ENCODE results near the gene OR2M2. TPM values are rescaled to one million over a fixed set of nuclear protein-coding genes. Genes with fewer than 3 reads are reported as not detected.

The OR2M2 gene, protein sequence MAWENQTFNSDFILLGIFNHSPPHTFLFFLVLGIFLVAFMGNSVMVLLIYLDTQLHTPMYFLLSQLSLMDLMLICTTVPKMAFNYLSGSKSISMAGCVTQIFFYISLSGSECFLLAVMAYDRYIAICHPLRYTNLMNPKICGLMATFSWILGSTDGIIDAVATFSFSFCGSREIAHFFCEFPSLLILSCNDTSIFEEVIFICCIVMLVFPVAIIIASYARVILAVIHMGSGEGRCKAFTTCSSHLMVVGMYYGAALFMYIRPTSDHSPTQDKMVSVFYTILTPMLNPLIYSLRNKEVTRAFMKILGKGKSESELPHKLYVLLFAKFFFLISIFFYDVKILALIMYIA
- total RNA-seq (2022) (not detected in 2 replicates), Bru-seq, nascent RNA (not detected), BruChase-seq, experiment 1, labeled RNA remaining after a 6-hour chase (not detected), BruChase-seq, experiment 2, labeled RNA remaining after a 2-hour chase (not detected)
- long read RNA-seq, result 0 reads

GRCh38 chr1:248174521-248174920 lies at the start of gene OR2M2:
OR2M2 (plus strand) TSS chr1:248174821; CDS start chr1:248179986, 5,165 bp downstream.
- DNase-seq (ENCODE audit: unreplicated experiment), result no peak
- Mint-ChIP-seq H3K36me3 (ENCODE audit: insufficient read depth, unreplicated experiment) (no peaks in the 10 kb centered on the region), H3K27me3 (ENCODE audit: insufficient read depth, unreplicated experiment) (no peaks in the 10 kb centered on the region), H3K4me1 (ENCODE audit: insufficient read depth, unreplicated experiment) (no peaks in the 10 kb centered on the region), H3K27ac (ENCODE audit: low read depth, unreplicated experiment) (no peak within 1 kb of the TSS), H3K4me3 (ENCODE audit: unreplicated experiment) (no peak within 1 kb of the TSS), H3K9me3 (ENCODE audit: unreplicated experiment) (no peaks in the 10 kb centered on the region)
- CTCF ChIA-PET, result no interaction called here
- TF ChIP-seq, protein P1, sequence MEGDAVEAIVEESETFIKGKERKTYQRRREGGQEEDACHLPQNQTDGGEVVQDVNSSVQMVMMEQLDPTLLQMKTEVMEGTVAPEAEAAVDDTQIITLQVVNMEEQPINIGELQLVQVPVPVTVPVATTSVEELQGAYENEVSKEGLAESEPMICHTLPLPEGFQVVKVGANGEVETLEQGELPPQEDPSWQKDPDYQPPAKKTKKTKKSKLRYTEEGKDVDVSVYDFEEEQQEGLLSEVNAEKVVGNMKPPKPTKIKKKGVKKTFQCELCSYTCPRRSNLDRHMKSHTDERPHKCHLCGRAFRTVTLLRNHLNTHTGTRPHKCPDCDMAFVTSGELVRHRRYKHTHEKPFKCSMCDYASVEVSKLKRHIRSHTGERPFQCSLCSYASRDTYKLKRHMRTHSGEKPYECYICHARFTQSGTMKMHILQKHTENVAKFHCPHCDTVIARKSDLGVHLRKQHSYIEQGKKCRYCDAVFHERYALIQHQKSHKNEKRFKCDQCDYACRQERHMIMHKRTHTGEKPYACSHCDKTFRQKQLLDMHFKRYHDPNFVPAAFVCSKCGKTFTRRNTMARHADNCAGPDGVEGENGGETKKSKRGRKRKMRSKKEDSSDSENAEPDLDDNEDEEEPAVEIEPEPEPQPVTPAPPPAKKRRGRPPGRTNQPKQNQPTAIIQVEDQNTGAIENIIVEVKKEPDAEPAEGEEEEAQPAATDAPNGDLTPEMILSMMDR (IDR thresholded peaks at IDR 0.05; ENCODE audit: unreplicated experiment), result no peak
- BruUV-seq (replicated peaks), result no TSS peak
- intact Hi-C loops (cut with micrococcal nuclease), result no loop called here
- POLR2A ChIA-PET, result no interaction called here

- POLR2A ChIA-PET, result no interaction called here
- CTCF ChIA-PET, result interaction anchor here (0.6 to 1.2 kb wide), 4 partner anchors 12 to 571 kb away, joined by 3 to 4 read pairs (median 3); no protein-coding TSS in a partner anchor
- no peak overlapping the region for H3K4me3 Mint-ChIP-seq (ENCODE audit: unreplicated experiment)
- DNase-seq (ENCODE audit: unreplicated experiment), result no peak
- no TSS peak for BruUV-seq (replicated peaks)
- TF ChIP-seq, protein P1 (IDR thresholded peaks at IDR 0.05; ENCODE audit: unreplicated experiment), result no peak
- intact Hi-C loops (cut with micrococcal nuclease), result no loop called here
- no peaks in the 10 kb centered on the region for H3K36me3 Mint-ChIP-seq (ENCODE audit: insufficient read depth, unreplicated experiment)
- no peaks in the 10 kb centered on the region for H3K27me3 Mint-ChIP-seq (ENCODE audit: insufficient read depth, unreplicated experiment)
- H3K4me1 Mint-ChIP-seq (ENCODE audit: insufficient read depth, unreplicated experiment), result no peaks in the 10 kb centered on the region
- no peak overlapping the region for H3K27ac Mint-ChIP-seq (ENCODE audit: low read depth, unreplicated experiment)
- peaks cover 41% of the 10 kb centered on the region for H3K9me3 Mint-ChIP-seq (ENCODE audit: unreplicated experiment)
These were observed 47.0 kb upstream of the OR2M2 start for GRCh38 chr1:248127653-248128052.

DNA sequence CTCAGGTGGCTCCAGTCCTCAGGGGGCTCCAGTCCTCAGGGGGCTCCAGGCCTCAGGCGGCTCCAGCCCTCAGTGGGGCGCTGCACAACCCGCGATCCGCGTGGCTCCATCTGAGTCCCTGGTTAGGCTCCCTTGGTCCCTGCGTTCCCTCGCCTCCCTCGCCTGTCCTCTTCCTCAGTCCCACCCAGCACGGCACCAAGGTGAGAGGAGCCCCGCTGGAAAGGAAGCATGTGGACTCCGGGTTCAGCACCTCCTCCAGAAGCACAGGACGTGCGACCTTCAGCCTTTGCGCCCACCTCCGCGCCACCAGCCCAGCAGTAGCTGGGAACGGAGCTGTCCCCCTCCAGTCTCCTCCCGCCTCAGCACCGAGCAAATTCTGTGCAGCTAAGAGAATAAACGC lies 37.8 kb upstream of the OR2M2 start:
- Mint-ChIP-seq H3K4me1 (ENCODE audit: insufficient read depth, unreplicated experiment) (peaks cover 26% of the 10 kb centered on the region), H3K9me3 (ENCODE audit: unreplicated experiment) (peaks cover 14% of the 10 kb centered on the region), H3K27me3 (ENCODE audit: insufficient read depth, unreplicated experiment) (no peaks in the 10 kb centered on the region), H3K4me3 (ENCODE audit: unreplicated experiment) (no peak overlapping the region), H3K36me3 (ENCODE audit: insufficient read depth, unreplicated experiment) (no peaks in the 10 kb centered on the region), H3K27ac (ENCODE audit: low read depth, unreplicated experiment) (no peak overlapping the region)
- ChIA-PET POLR2A (no interaction called here), CTCF (interaction anchor here (0.9 kb wide), 1 partner anchor 299 kb away, joined by 3 read pairs; no protein-coding TSS in a partner anchor)
- no peak for DNase-seq (ENCODE audit: unreplicated experiment)
- intact Hi-C loops (cut with micrococcal nuclease), result no loop called here
- BruUV-seq (replicated peaks), result no TSS peak
- TF ChIP-seq, protein P1 (IDR thresholded peaks at IDR 0.05; ENCODE audit: unreplicated experiment), result no peak

DNA sequence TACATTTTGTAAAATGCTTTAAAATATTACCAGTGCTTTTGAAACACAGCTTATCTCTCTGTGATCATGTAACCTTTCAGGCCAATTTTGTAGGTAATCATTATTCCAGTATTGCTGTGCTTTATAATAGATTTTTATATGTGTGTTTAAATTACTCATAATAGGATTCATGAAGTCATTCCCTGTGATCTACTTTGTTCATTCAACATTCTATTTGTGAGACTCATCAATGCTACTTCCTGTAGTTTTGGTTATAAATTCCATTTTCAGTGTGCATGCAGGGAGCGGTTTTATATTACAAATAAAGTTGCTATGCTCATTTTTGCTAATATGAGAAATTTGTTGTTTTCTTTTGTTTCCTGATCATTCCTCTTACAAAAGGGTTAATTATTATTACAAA lies 33.8 kb upstream of the OR2M2 start:
- H3K9me3 Mint-ChIP-seq (ENCODE audit: unreplicated experiment), result peaks cover 9% of the 10 kb centered on the region
- no TSS peak for BruUV-seq (replicated peaks)
- H3K27ac Mint-ChIP-seq (ENCODE audit: low read depth, unreplicated experiment), result peak overlapping the region; percentile 49
- TF ChIP-seq, protein P1 (IDR thresholded peaks at IDR 0.05; ENCODE audit: unreplicated experiment), result no peak
- ChIA-PET CTCF (interaction anchor here (1.6 kb wide), 1 partner anchor 13 kb away, joined by 3 read pairs; no protein-coding TSS in a partner anchor), POLR2A (no interaction called here)
- H3K4me3 Mint-ChIP-seq (ENCODE audit: unreplicated experiment), result no peak overlapping the region
- H3K4me1 Mint-ChIP-seq (ENCODE audit: insufficient read depth, unreplicated experiment), result peaks cover 47% of the 10 kb centered on the region
- intact Hi-C loops (cut with micrococcal nuclease), result no loop called here
- H3K36me3 Mint-ChIP-seq (ENCODE audit: insufficient read depth, unreplicated experiment), result peaks cover 7% of the 10 kb centered on the region
- H3K27me3 Mint-ChIP-seq (ENCODE audit: insufficient read depth, unreplicated experiment), result no peaks in the 10 kb centered on the region
- DNase-seq (ENCODE audit: unreplicated experiment), result peak; percentile 6
